GM19463 (cell line): ENCODE measurements around the gene JAZF1.

Experiments
- ATAC-seq: cut with Tn5 transposase; IDR thresholded peaks from one replicate; pipeline ENCODE4 v1.9.1; 2021; ENCODE audit warnings: mild to moderate bottlenecking, moderate library complexity; ENCODE audit not compliant: unreplicated experiment

JAZF1 gene

GRCh38 chr7:28078036-28078901, 102.3 kb downstream of the JAZF1 start:
- no peak for ATAC-seq

DNA sequence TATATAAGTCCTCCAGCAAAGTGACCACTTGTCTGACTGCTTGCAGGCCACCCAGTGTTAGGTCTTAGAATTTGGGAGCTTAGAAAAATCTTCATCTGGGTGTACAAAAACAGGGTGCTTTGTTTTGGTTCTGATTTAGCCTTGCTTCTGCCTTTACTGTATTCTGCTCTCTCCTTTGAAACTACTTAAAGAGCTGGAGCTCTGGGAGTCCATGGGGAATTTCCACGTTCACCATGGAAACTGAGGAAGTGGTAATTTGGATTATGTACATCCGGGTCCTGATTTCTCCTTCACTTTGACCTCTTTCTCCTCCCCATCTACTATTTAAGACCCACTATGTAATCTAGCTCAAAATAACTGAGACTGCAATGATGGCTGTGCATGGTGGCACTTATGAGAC, 103.0 kb downstream of the JAZF1 start:
- no peak for ATAC-seq

- ATAC-seq, result no peak
Measured at GRCh38 chr7:28076423-28077200, 104.0 kb downstream of the JAZF1 start.

DNA sequence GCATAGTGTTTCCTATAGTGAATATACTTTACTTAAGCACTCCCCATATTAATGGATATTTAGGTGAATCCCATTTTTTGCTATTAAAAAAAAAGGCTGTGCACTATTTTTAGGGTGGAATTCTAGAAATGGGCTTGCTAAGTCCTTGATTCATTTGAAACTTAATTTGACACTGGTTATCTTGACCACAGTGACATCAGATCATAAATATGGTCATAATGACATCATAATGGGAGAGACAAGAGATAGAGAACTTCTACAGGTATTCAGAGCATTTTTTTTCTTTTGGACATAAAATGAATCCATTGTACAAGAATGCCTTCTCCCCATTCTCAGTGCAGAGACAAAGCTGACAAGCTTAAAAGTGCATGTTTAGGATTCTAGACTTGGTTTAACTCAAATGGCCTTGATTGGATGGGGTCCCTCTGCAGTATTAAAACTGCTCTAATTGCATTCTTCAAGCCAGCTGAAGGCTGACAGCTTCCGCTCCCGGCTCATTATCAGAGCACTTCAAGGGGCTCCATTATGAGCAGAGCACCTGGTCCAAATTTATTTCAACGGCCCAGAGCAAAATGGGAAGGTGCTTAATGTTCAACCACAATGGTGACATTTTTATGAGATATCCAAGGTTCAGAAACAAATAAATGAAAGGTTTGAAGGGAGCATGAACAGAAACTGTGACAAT, 104.8 kb downstream of the JAZF1 start:
- no peak for ATAC-seq

- no peak for ATAC-seq
Measured at GRCh38 chr7:28072876-28073514, 107.6 kb downstream of the JAZF1 start.

DNA sequence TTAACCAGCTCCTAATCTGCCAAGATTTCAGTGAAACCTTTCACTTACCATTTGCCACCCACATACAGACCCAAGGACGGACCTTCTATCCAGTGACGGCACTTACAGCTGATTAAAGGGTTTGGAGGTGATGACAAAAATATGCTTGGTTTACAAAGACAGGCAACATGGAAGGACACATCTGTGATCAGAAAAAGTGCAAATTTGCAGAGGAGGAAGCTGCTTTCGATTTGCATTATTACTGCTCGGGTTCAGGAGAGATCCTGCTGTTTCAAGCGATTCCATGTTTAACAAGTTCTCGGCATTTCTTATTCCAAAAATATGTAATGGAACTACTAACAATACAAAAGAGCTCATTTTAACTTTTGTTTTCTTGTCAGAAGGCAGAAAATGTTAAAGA, 109.0 kb downstream of the JAZF1 start:
- ATAC-seq, result no peak

DNA sequence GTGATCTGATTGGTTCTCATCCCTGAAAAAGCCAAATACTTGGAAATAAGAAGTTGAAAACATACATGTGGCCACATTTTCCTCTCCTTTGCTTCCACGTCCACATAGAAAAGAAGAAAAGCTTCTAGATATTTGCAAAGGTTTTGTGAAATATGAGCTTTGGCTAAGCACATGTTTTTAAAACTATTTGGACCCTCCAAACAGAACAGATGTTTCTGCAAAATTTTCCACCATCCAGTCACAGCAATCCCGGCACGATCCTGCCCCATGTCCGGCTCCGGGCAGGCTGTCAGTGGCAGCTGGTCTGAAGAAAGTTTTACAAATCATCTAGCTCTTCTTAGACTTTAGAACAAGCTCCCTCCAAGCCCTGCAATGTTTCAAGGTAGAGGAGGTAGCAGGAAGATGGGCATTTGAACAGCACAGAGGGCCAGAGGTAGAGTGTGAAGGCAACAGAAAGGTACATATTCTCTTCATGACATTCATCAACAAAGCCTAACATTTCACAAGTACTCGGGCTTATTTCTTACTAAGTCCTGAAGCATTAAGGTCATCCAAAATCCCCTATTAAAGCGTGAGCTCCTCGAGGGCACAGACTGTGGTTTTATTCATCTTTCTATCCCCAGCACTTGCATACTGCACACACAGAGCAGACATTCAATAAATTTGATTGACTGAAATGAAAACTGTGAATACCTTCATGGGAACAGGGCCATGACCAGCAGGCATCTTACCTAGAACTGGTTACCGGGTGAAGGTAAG, 110.1 kb downstream of the JAZF1 start:
- ATAC-seq, result no peak

GRCh38 chr7:28069807-28070206, 110.8 kb downstream of the JAZF1 start:
- ATAC-seq, result no peak

DNA sequence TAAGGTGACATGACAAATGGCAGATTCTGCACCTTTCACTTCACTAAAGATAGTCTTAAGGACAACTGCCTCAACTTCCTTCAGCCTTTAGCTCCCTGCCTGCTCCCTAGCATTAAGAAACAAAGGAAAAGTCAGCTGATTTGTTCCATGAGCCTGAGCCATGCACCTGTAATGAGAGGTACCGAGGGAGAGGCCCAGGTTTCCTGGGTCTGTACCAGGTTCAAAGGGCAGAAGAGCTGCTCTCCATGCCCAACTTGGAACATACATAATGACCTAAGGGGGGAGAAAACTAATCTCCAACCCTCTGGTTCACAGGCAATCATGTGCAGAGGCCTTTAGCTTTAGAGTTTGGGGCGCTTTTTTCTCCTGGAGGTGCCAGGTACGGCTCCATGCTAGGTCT, 111.2 kb downstream of the JAZF1 start:
- ATAC-seq, result no peak

- ATAC-seq, result no peak
Measured at GRCh38 chr7:28068811-28069216, 111.8 kb downstream of the JAZF1 start.

- no peak for ATAC-seq
Measured at GRCh38 chr7:28067171-28067570, 113.4 kb downstream of the JAZF1 start.

- no peak for ATAC-seq
Measured at GRCh38 chr7:28065721-28066285, 114.8 kb downstream of the JAZF1 start.

DNA sequence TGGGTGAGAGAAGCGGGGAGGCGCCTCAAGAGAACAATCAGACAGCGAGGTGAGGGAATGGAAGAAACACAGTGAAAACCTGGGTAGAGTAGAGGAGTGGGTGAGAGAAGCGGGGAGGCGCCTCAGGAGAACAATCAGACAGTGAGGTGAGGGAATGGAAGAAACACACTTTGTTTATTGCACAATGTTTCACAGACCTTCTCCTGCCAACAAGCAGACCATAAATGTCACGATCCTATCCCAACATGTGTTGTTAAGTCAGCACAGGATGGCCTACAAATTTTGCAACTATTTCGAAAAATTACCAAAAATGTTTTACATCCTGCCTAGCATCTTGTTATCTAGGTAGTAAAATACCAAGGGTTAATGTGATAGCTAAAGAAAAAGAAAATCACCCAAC, 115.3 kb downstream of the JAZF1 start:
- no peak for ATAC-seq

- ATAC-seq, result no peak
Measured at GRCh38 chr7:28064437-28064836, 116.2 kb downstream of the JAZF1 start.

- no peak for ATAC-seq
Measured at GRCh38 chr7:28062197-28062991, 118.2 kb downstream of the JAZF1 start.

GRCh38 chr7:28061824-28062196, 118.8 kb downstream of the JAZF1 start:
- no peak for ATAC-seq

DNA sequence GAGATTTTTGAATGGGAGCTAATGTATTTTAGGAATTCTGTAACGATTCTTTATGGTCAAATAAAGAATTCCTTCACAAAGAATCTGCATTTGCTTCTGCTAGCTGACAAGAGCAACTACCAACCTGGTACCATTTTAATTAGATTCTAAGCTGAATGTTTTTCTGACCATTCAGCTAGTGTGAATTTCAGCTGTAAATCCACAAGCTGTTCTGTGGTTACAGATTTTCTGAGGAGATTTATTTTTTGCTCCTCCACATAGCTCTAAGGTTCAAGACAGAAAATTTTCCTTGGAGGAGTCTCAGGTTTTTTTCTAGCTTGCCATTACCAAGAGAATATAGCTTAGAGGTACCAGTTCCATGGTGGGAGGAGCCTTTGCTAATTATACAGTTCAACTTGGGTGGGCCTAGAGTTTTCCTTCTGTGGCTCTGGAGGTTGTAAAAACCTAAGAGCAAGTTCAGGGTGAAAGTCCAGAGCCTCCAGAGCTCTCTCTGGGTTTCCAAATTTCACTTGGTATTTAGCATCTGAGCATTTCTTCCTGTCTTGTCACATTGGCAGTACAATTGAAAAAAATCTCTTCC, 120.1 kb downstream of the JAZF1 start:
- ATAC-seq, result no peak

DNA sequence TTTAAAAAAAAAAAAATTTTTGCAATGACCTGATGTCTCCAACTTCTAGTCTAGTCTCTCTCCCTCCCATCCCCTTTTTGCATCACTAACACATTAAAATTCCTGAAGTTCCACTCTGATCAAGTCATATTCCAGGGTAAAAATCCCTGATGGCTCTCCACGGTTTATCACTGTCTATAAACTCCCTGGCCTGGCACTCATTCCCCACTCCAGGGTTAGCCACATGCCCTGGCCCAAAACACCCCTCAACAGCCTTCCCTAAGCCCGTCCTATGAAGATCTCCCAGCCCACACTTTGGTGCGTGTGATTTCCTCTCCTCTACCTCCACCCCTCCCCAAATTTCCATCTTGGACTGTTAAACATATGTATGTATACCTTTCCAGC, 125.4 kb downstream of the JAZF1 start:
- no peak for ATAC-seq
